PC-9 (cell line): ENCODE measurements around the gene ZNF784.

Experiments
- CTCF ChIP-seq: fragments of 200-600 bp; sonication (generic); conservative IDR thresholded peaks from 2 replicates; pipeline ENCODE4 v1.6.1; 2017; ENCODE audit warnings: mixed run types, antibody characterized with exemption, mild to moderate bottlenecking, moderate library complexity
- EZH2 ChIP-seq: fragments of 200-600 bp; sonication (generic); IDR thresholded peaks from 2 replicates; pipeline ENCODE4 v1.8.0; 2017; ENCODE audit warnings: antibody characterized with exemption, low read depth

GRCh38 chr19:55622242-55622969 lies 2.0 kb downstream of the ZNF784 start:
- TF ChIP-seq CTCF (no peak), EZH2 (no peak)
